GM12891 (cell line): ENCODE measurements around the gene RASA3.
"Not testable (repeated sequence)": the region's sequence is repeated elsewhere in the genome, so short reads cannot be mapped to it uniquely, and the experiment has no call there.

Source experiments
- DNase-seq: peaks from one replicate; pipeline ENCODE4 v3.0.0; 2011; ENCODE audit warnings: low spot score; ENCODE audit not compliant: insufficient read length
- FAIRE-seq: peaks from 2 replicates; lab custom pipeline; 2011; peaks lifted over from hg19 to GRCh38; lab: Jason Lieb, UNC
- PAX5 ChIP-seq: IDR thresholded peaks from 2 replicates; pipeline ENCODE4 v1.6.1; 2011; ENCODE audit warnings: low read length, moderate library complexity, mild to moderate bottlenecking; ENCODE audit not compliant: insufficient read depth, severe bottlenecking
- POLR2A ChIP-seq: IDR thresholded peaks from 2 replicates; pipeline ENCODE4 v1.6.1; 2011; ENCODE audit warnings: low read depth, low read length, control low read depth
- POLR2AphosphoS5 ChIP-seq: IDR thresholded peaks from 2 replicates; pipeline ENCODE4 v1.6.1; 2011; ENCODE audit warnings: low read depth, low read length, control low read depth
- POU2F2 ChIP-seq: IDR thresholded peaks from 2 replicates; pipeline ENCODE4 v1.6.1; 2011; ENCODE audit warnings: low read depth, mild to moderate bottlenecking, control low read depth, low read length, moderate library complexity
- SPI1 ChIP-seq: IDR thresholded peaks from 2 replicates; pipeline ENCODE4 v1.6.1; 2011; ENCODE audit warnings: low read depth, low read length, control low read depth
- TAF1 ChIP-seq: IDR thresholded peaks from 2 replicates; pipeline ENCODE4 v1.6.1; 2011; ENCODE audit warnings: low read depth, low read length, control low read depth

The RASA3 gene

GRCh38 chr13:114079601-114080536 is 52.6 kb downstream of the RASA3 start:
- no peak for TF ChIP-seq POLR2A
- TF ChIP-seq SPI1, result no peak
- TF ChIP-seq TAF1, result no peak
- TF ChIP-seq PAX5, result no peak
- no peak for DNase-seq
- no peak for FAIRE-seq

- TF ChIP-seq SPI1 (no peak), POU2F2 (no peak), TAF1 (no peak)
- FAIRE-seq, result no peak
- no peak for DNase-seq
Measured at GRCh38 chr13:114078461-114079451, 53.7 kb downstream of the RASA3 start.

GRCh38 chr13:114077933-114078325 is 54.5 kb downstream of the RASA3 start:
- DNase-seq (no peak), FAIRE-seq (no peak)
- no peak for TF ChIP-seq SPI1
- no peak for TF ChIP-seq PAX5
- TF ChIP-seq POU2F2, result no peak
- no peak for TF ChIP-seq POLR2A
- no peak for TF ChIP-seq TAF1
- TF ChIP-seq POLR2AphosphoS5, result no peak

GRCh38 chr13:114077099-114077932 is 55.1 kb downstream of the RASA3 start:
- DNase-seq (no peak), FAIRE-seq (no peak)
- TF ChIP-seq SPI1 (no peak), POLR2A (no peak), TAF1 (no peak), POU2F2 (no peak), POLR2AphosphoS5 (no peak), PAX5 (no peak)

- TF ChIP-seq TAF1 (no peak), POLR2A (no peak), POU2F2 (no peak), SPI1 (no peak), POLR2AphosphoS5 (no peak), PAX5 (no peak)
- no peak for DNase-seq
- FAIRE-seq, result peak; percentile 47
Measured at GRCh38 chr13:114076329-114077090, 55.9 kb downstream of the RASA3 start.

- FAIRE-seq, DNase-seq: not testable (repeated sequence)
Measured at GRCh38 chr13:114075811-114076210, 56.6 kb downstream of the RASA3 start.

- TF ChIP-seq POU2F2 (no peak), POLR2AphosphoS5 (no peak), PAX5 (no peak), POLR2A (no peak), SPI1 (no peak), TAF1 (no peak)
- DNase-seq, result no peak
- FAIRE-seq, result no peak
Measured at GRCh38 chr13:114074671-114075315, 57.6 kb downstream of the RASA3 start.
